Breast epithelium (tissue), 4 donors: Measurements from ENCODE around the gene UQCC5. TPM values are rescaled to one million over a fixed set of nuclear protein-coding genes. Genes with fewer than 3 reads are reported as not detected.

Experiments
- DNase-seq, 2 donors: peaks; one replicate each; pipeline ENCODE4 v3.0.0-alpha.2; 2019; ENCODE audit warnings: low spot score in 2 of 2
- H3K27ac ChIP-seq, 2 donors: fragments of 200-600 bp; sonication (generic) in 1 of 2; one replicate each; pipeline ENCODE4 v1.5.1; 2016 to 2019; ENCODE audit warnings: mild to moderate bottlenecking in 1 of 2
- H3K27me3 ChIP-seq, 2 donors: fragments of 200-600 bp; sonication (generic) in 1 of 2; one replicate each; pipeline versions ENCODE4 v1.5.1 to v1.6.0; 2017 to 2019; ENCODE audit warnings: control low read depth in 1 of 2, mild to moderate bottlenecking in 1 of 2
- H3K36me3 ChIP-seq: fragments of 200-600 bp; one replicate; pipeline ENCODE4 v1.5.1; 2019
- H3K4me1 ChIP-seq, 2 donors: fragments of 200-600 bp; sonication (generic); one replicate each; pipeline ENCODE4 v1.5.1; 2016 to 2019; ENCODE audit warnings: control low read depth in 1 of 2
- H3K4me3 ChIP-seq, 3 donors: fragments of 200-600 bp; sonication (generic); 1 replicate in 2 of 3; 2 replicates in 1 of 3; pipeline ENCODE4 v1.5.1; 2016 to 2019; ENCODE audit warnings: mild to moderate bottlenecking in 3 of 3, moderate library complexity in 2 of 3
- H3K9me3 ChIP-seq, 2 donors: fragments of 200-600 bp; sonication (generic) in 1 of 2; one replicate each; pipeline ENCODE4 v1.5.1; 2016 to 2019; ENCODE audit warnings: control low read depth in 1 of 2
- CTCF ChIP-seq, 3 donors: fragments of 450-650 bp; IDR thresholded peaks; one replicate each; pipeline ENCODE4 v1.5.1; 2016 to 2017; ENCODE audit warnings: antibody characterized with exemption in 3 of 3, mild to moderate bottlenecking in 3 of 3, moderate library complexity in 3 of 3
- POLR2A ChIP-seq: fragments of 450-650 bp; IDR thresholded peaks from one replicate; pipeline ENCODE4 v1.6.1; 2016; ENCODE audit warnings: antibody characterized with exemption, mild to moderate bottlenecking, moderate library complexity
- POLR2AphosphoS5 ChIP-seq, 3 donors: sonication (generic); formaldehyde crosslinking; IDR thresholded peaks; one replicate each; pipeline ENCODE4 v1.6.1; 2017; ENCODE audit warnings: antibody characterized with exemption in 3 of 3
- intact Hi-C: fragments of 100-400 bp; cut with DNase I; formaldehyde crosslinking; loops from one replicate; pipeline ENCODE4 v1.15.1; 2023; ENCODE audit warnings: low total_unique reads
- total RNA-seq, 3 donors: library from RNA; depleted of rRNA; stranded (reverse); fragments of >200 nt; gene quantifications; one replicate each; pipeline ENCODE4 v1.1.0, GENCODE V29; 2016

UQCC5 gene
- total RNA-seq, 3 donors from 2014 or later = 1.3 to 14.1 (median 1.8) TPM

DNA sequence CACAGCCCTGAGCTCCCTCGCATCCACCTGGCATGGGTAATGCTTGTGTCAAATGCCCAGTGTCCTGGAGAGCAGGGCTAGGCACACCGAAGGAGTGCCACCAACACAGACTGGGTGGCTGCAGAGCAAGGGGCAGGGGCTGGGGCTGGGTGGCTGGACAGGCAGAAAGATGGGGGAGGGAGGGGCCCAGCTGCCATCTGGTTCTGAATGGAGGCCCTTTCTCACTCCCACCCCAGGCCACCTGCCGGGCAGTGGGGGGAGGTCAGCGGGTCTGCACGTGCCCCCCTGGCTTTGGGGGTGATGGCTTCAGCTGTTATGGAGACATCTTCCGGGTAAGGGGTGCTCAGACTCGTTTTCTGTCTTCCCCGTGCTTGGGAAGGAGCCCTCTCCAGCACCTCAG is 24.3 kb upstream of the UQCC5 start:
- H3K27me3 ChIP-seq = no peaks in the 10 kb centered on the region

DNA sequence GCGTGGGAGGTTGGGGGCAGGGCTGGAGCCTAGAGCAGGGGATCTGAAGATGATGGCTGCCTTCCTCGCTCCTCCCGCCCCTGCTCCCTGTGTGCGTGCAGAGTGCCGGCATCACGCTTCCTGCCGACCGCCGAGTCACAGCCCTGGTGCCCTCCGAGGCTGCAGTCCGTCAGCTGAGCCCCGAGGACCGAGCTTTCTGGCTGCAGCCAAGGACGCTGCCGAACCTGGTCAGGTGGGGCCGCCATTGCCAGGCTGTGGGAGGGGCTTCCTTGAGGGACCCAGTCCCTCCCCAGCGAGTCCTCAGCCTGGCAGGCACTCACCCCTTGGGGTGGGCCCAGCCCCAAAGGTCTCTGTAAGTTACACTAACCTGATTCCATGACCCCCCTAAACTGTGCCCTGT is 23.7 kb upstream of the UQCC5 start:
- no peaks in the 10 kb centered on the region for H3K4me1 ChIP-seq
- TF ChIP-seq CTCF (IDR thresholded peaks at IDR 0.05) (no peak), POLR2A (no peak), POLR2AphosphoS5 (IDR thresholded peaks at IDR 0.05) (no peak)
- no peak for DNase-seq
- H3K27ac ChIP-seq = no peak overlapping the region
- H3K9me3 ChIP-seq = no peaks in the 10 kb centered on the region
- intact Hi-C loops = no loop called here
- no peaks in the 10 kb centered on the region for H3K36me3 ChIP-seq
- no peak overlapping the region for H3K4me3 ChIP-seq
- no peaks in the 10 kb centered on the region for H3K27me3 ChIP-seq

More for the DNA sequence above, 24.3 kb upstream of the UQCC5 start:
- intact Hi-C loops = no loop called here
- Histone ChIP-seq H3K4me1 (no peaks in the 10 kb centered on the region), H3K36me3 (no peaks in the 10 kb centered on the region), H3K4me3 (no peak overlapping the region), H3K9me3 (no peaks in the 10 kb centered on the region), H3K27ac (no peak overlapping the region)
- TF ChIP-seq POLR2AphosphoS5 (IDR thresholded peaks at IDR 0.05) = no peak
- TF ChIP-seq CTCF (IDR thresholded peaks at IDR 0.05) = no peak
- TF ChIP-seq POLR2A = no peak
- DNase-seq = no peak

DNA sequence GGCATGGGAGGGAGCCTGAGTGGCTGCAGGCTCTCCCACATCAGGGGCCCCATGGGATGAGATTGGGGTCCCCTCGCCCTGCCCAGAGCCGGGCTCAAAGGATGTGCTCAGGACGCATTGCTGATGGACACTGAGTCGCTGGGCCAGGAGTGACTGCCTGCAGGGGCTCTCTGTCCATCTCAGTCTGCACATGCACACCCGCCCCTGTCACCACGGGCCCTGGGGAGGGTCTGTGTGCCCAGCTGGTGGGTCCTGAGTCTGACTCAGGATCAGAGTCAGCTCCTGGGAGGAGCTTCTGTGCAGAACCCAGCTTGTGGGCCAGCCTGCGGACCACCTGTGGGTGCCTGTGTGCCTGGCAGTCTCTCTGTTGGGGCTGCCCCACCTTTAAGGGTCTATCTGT is 23.1 kb upstream of the UQCC5 start:
- Histone ChIP-seq H3K27me3 (no peaks in the 10 kb centered on the region), H3K9me3 (no peaks in the 10 kb centered on the region), H3K4me1 (no peaks in the 10 kb centered on the region), H3K36me3 (no peaks in the 10 kb centered on the region), H3K27ac (no peak overlapping the region), H3K4me3 (no peak overlapping the region)
- DNase-seq = no peak
- intact Hi-C loops = no loop called here
- TF ChIP-seq POLR2A (no peak), CTCF (IDR thresholded peaks at IDR 0.05) (no peak), POLR2AphosphoS5 (IDR thresholded peaks at IDR 0.05) (no peak)

DNA sequence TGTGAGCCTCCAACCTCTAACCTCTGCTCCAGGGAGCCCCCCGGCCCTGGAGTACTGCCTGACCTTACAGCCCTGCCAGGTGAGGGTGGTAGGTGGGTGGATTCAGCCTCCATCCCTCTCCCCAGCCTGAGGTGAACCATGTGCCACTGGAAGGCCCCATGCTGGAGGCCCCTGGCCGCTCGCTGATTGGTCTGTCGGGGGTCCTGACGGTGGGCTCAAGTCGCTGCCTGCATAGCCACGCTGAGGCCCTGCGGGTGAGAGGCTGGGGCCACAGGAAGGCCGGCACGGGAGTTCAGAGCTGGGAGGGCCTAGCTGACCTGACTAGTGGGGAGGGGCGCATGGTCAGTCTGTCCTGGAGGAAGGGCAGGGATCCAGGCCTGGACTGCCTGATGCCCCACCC is 21.8 kb upstream of the UQCC5 start:
- Histone ChIP-seq H3K27me3 (no peaks in the 10 kb centered on the region), H3K4me1 (no peaks in the 10 kb centered on the region), H3K4me3 (no peak overlapping the region), H3K27ac (no peak overlapping the region), H3K36me3 (no peaks in the 10 kb centered on the region), H3K9me3 (no peaks in the 10 kb centered on the region)
- no peak for DNase-seq
- no peak for TF ChIP-seq POLR2A
- no peak for TF ChIP-seq CTCF (IDR thresholded peaks at IDR 0.05)
- no peak for TF ChIP-seq POLR2AphosphoS5 (IDR thresholded peaks at IDR 0.05)
- intact Hi-C loops = no loop called here

- no peak overlapping the region for H3K4me3 ChIP-seq
- TF ChIP-seq CTCF (IDR thresholded peaks at IDR 0.05) (no peak), POLR2A (no peak), POLR2AphosphoS5 (IDR thresholded peaks at IDR 0.05) (no peak)
- H3K9me3 ChIP-seq = no peaks in the 10 kb centered on the region
- no peaks in the 10 kb centered on the region for H3K36me3 ChIP-seq
- no peaks in the 10 kb centered on the region for H3K4me1 ChIP-seq
- intact Hi-C loops = no loop called here
- no peak for DNase-seq
- no peaks in the 10 kb centered on the region for H3K27me3 ChIP-seq
- H3K27ac ChIP-seq = no peak overlapping the region
Observed at GRCh38 chr3:52515192-52515591, 21.2 kb upstream of the UQCC5 start.
